Keratinocyte (primary cell): ENCODE data around the gene DCAF6.

ENCODE experiments used
- EZH2 ChIP-seq: IDR thresholded peaks from one replicate; pipeline ENCODE4 v1.6.1; 2012; ENCODE audit warnings: inconsistent platforms, mild to moderate bottlenecking, low read length, moderate library complexity
- TF ChIP-seq, protein P1 (sequence below), 3 experiments: IDR thresholded peaks in 1 of 3; conservative IDR thresholded peaks in 1 of 3; optimal IDR thresholded peaks in 1 of 3; 2 replicates in 2 of 3; 3 replicates in 1 of 3; pipeline versions ENCODE3 to v1.5.1; 2011; ENCODE audit warnings: low read length in 3 of 3, mild to moderate bottlenecking in 3 of 3, moderate library complexity in 2 of 3, control low read depth in 1 of 3, inconsistent platforms in 1 of 3; ENCODE audit not compliant: insufficient read depth in 2 of 3; ENCODE audit errors: extremely low read depth in 1 of 3

DNA sequence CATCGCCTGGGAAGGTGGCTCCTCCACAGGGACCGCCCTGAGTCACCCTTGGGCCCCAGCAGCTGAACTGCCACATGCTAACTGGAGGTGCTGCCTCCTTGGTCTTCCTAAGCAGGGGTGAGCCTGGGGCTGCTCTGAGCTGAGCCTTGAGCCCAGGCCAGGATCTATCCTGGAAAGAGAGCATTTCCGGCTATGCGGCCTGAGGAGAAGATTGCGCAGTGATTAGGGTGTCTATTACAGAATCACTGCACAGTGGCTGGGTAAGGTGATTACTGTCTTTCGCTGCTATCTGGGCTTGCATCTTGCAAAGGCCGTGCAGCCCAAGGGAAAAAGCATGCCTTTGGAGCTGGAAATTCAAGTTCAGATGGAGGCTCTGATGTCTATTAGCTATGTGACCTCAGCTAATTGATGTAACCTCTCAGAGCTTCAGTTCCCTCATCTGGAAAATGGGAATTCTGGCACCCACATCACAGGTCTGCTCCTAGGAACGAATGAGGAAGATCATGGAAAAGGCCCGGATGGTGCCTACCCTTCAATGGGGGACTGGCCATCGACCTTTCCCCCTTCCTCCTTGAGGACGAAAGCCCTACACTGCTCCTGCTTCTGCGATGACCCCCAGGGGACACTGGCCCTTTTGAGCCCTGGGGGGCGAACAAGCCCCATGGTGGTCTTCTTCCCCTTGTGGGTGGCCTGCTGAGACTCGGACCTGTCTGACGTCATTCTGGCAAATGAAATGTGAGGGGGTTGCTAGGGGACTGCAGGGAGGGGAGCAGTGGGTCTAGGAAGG, 162.2 kb downstream of the DCAF6 start:
- TF ChIP-seq, protein P1, sequence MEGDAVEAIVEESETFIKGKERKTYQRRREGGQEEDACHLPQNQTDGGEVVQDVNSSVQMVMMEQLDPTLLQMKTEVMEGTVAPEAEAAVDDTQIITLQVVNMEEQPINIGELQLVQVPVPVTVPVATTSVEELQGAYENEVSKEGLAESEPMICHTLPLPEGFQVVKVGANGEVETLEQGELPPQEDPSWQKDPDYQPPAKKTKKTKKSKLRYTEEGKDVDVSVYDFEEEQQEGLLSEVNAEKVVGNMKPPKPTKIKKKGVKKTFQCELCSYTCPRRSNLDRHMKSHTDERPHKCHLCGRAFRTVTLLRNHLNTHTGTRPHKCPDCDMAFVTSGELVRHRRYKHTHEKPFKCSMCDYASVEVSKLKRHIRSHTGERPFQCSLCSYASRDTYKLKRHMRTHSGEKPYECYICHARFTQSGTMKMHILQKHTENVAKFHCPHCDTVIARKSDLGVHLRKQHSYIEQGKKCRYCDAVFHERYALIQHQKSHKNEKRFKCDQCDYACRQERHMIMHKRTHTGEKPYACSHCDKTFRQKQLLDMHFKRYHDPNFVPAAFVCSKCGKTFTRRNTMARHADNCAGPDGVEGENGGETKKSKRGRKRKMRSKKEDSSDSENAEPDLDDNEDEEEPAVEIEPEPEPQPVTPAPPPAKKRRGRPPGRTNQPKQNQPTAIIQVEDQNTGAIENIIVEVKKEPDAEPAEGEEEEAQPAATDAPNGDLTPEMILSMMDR (optimal IDR thresholded peaks at IDR 0.05 in 1 of 3, IDR thresholded peaks at IDR 0.05 in 1 of 3, conservative IDR thresholded peaks at IDR 0.05 in 1 of 3; ENCODE audit: extremely low read depth in 1 of 3, insufficient read depth in 2 of 3, low read length in 3 of 3) = no peak
- TF ChIP-seq EZH2 = no peak
